ENCODE results near the gene MYRIP.

GRCh38 chr3:39896184-39896583 lies 86.8 kb downstream of the MYRIP start:
- TF ChIP-seq CTCF (conservative IDR thresholded peaks at IDR 0.05 in 1 of 2, IDR thresholded peaks at IDR 0.05 in 1 of 2; ENCODE audit: extremely low read depth in 1 of 2, insufficient read depth in 1 of 2, low read depth in 1 of 2, low read length in 2 of 2) (no peak), EZH2 (IDR thresholded peaks at IDR 0.05; ENCODE audit: borderline replicate concordance, low read length) (no peak)
